Karpas-422 (cell line): Measurements from ENCODE around the gene OTOGL. TPM values are rescaled to one million over a fixed set of nuclear protein-coding genes. Genes with fewer than 3 reads are reported as not detected.

Experiments used
- DNase-seq: peaks from one replicate; pipeline ENCODE4 v3.0.0-alpha.2; 2015
- H2AFZ ChIP-seq: fragments of 200-600 bp; sonication (generic); 2 replicates; pipeline ENCODE4 v1.6.1; 2014; ENCODE audit warnings: antibody characterized with exemption, low read length, mixed read lengths
- H3K27ac ChIP-seq: fragments of 200-600 bp; sonication (generic); 2 replicates; pipeline ENCODE4 v1.5.1; 2014; ENCODE audit warnings: mild to moderate bottlenecking, low read length, moderate library complexity
- H3K27me3 ChIP-seq: fragments of 200-600 bp; sonication (generic); 2 replicates; pipeline ENCODE4 v1.6.1; 2014; ENCODE audit warnings: low read length, mixed read lengths
- H3K36me3 ChIP-seq: fragments of 200-600 bp; sonication (generic); 2 replicates; pipeline ENCODE4 v1.6.1; 2014; ENCODE audit warnings: low read length, mixed read lengths; ENCODE audit not compliant: insufficient read depth
- H3K4me1 ChIP-seq: fragments of 200-600 bp; sonication (generic); 2 replicates; pipeline ENCODE4 v1.6.1; 2014; ENCODE audit warnings: mild to moderate bottlenecking, low read length, mixed read lengths
- H3K4me2 ChIP-seq: fragments of 200-600 bp; sonication (generic); 2 replicates; pipeline ENCODE4 v1.6.1; 2014; ENCODE audit warnings: low read length, low read depth, mild to moderate bottlenecking; ENCODE audit not compliant: poor library complexity, severe bottlenecking
- H3K4me3 ChIP-seq: fragments of 200-600 bp; sonication (generic); 2 replicates; pipeline ENCODE4 v1.5.1; 2014; ENCODE audit warnings: mild to moderate bottlenecking, antibody characterized with exemption, low read length, mixed read lengths
- H3K79me2 ChIP-seq: fragments of 200-600 bp; sonication (generic); 2 replicates; pipeline ENCODE4 v1.6.1; 2014; ENCODE audit warnings: mild to moderate bottlenecking, low read length, mixed read lengths
- H3K9ac ChIP-seq: fragments of 200-600 bp; sonication (generic); 2 replicates; pipeline ENCODE4 v1.6.0; 2014; ENCODE audit warnings: low read length
- H3K9me2 ChIP-seq: fragments of 200-600 bp; sonication (generic), shearing (Covaris generic); replicated peaks from 2 replicates; pipeline ENCODE4 v1.6.0; 2014; ENCODE audit warnings: mild to moderate bottlenecking, low read length, moderate library complexity; ENCODE audit not compliant: insufficient read depth
- H3K9me3 ChIP-seq: fragments of 300-700, 200-600 bp; sonication (generic); 2 replicates; pipeline ENCODE4 v1.6.1; 2014; ENCODE audit warnings: low read length, mixed read lengths
- H4K20me1 ChIP-seq: fragments of 200-600 bp; sonication (generic); 2 replicates; pipeline ENCODE4 v1.6.1; 2014; ENCODE audit warnings: mild to moderate bottlenecking, antibody characterized with exemption, low read length, low read depth; ENCODE audit not compliant: insufficient read depth
- small RNA-seq: library from RNA; depleted of rRNA; stranded (forward); fragments of <200 nt; gene quantifications from one replicate; pipeline ENCODE3, GENCODE V24; 2014
- total RNA-seq: library from RNA; depleted of rRNA; stranded (reverse); fragments of >200 nt; shearing (Covaris generic); gene quantifications from 2 replicates; pipeline ENCODE4 v1.2.3, GENCODE V29; 2014; ENCODE audit warnings: low replicate concordance; rRNA removed

Gene OTOGL
- total RNA-seq, 1 experiment from 2014 or later: not detected

GRCh38 chr12:80412343-80412953 is 313.1 kb downstream of the OTOGL start:
- DNase-seq: peak; percentile 83
- H3K4me3 ChIP-seq: no peak overlapping the region
- H3K9me2 ChIP-seq: no peaks in the 10 kb centered on the region
- no peaks in the 10 kb centered on the region for H3K36me3 ChIP-seq
- H2AFZ ChIP-seq: no peak overlapping the region
- no peak overlapping the region for H3K27ac ChIP-seq
- no peaks in the 10 kb centered on the region for H3K27me3 ChIP-seq
- H3K79me2 ChIP-seq: no peaks in the 10 kb centered on the region
- no peaks in the 10 kb centered on the region for H3K4me1 ChIP-seq
- no peak overlapping the region for H3K9ac ChIP-seq
- no peaks in the 10 kb centered on the region for H4K20me1 ChIP-seq
- no peaks in the 10 kb centered on the region for H3K9me3 ChIP-seq
- H3K4me2 ChIP-seq: no peak overlapping the region

GRCh38 chr12:80413462-80413861 is 314.1 kb downstream of the OTOGL start:
- Histone ChIP-seq H3K9me2 (no peaks in the 10 kb centered on the region), H3K36me3 (no peaks in the 10 kb centered on the region), H2AFZ (no peak overlapping the region), H3K27ac (no peak overlapping the region), H3K4me2 (no peak overlapping the region), H3K79me2 (no peaks in the 10 kb centered on the region), H4K20me1 (no peaks in the 10 kb centered on the region), H3K9ac (no peak overlapping the region), H3K4me3 (no peak overlapping the region), H3K27me3 (no peaks in the 10 kb centered on the region), H3K9me3 (no peaks in the 10 kb centered on the region), H3K4me1 (no peaks in the 10 kb centered on the region)
- DNase-seq: no peak

GRCh38 chr12:80415466-80415865 is 316.1 kb downstream of the OTOGL start:
- no peaks in the 10 kb centered on the region for H3K4me1 ChIP-seq
- no peak overlapping the region for H3K4me2 ChIP-seq
- H3K27me3 ChIP-seq: no peaks in the 10 kb centered on the region
- H3K36me3 ChIP-seq: no peaks in the 10 kb centered on the region
- no peak overlapping the region for H3K9ac ChIP-seq
- H3K79me2 ChIP-seq: no peaks in the 10 kb centered on the region
- H3K4me3 ChIP-seq: no peak overlapping the region
- no peaks in the 10 kb centered on the region for H4K20me1 ChIP-seq
- no peak for DNase-seq
- no peak overlapping the region for H2AFZ ChIP-seq
- H3K27ac ChIP-seq: no peak overlapping the region
- no peaks in the 10 kb centered on the region for H3K9me2 ChIP-seq
- no peaks in the 10 kb centered on the region for H3K9me3 ChIP-seq

GRCh38 chr12:80419644-80420043 is 320.3 kb downstream of the OTOGL start:
- Histone ChIP-seq H3K9me2 (no peaks in the 10 kb centered on the region), H3K4me3 (no peak overlapping the region), H2AFZ (no peak overlapping the region), H3K79me2 (no peaks in the 10 kb centered on the region), H3K27ac (no peak overlapping the region), H3K27me3 (no peaks in the 10 kb centered on the region), H3K4me2 (no peak overlapping the region), H4K20me1 (no peaks in the 10 kb centered on the region), H3K9me3 (no peaks in the 10 kb centered on the region), H3K4me1 (no peaks in the 10 kb centered on the region), H3K9ac (no peak overlapping the region), H3K36me3 (no peaks in the 10 kb centered on the region)
- DNase-seq: no peak

GRCh38 chr12:80420075-80420474 is 320.7 kb downstream of the OTOGL start:
- Histone ChIP-seq H3K4me2 (no peak overlapping the region), H3K9me3 (no peaks in the 10 kb centered on the region), H3K27ac (no peak overlapping the region), H3K36me3 (no peaks in the 10 kb centered on the region), H3K9ac (no peak overlapping the region), H3K4me1 (no peaks in the 10 kb centered on the region), H3K79me2 (no peaks in the 10 kb centered on the region), H3K4me3 (no peak overlapping the region), H3K9me2 (no peaks in the 10 kb centered on the region), H3K27me3 (no peaks in the 10 kb centered on the region), H2AFZ (no peak overlapping the region), H4K20me1 (no peaks in the 10 kb centered on the region)
- DNase-seq: no peak

- Histone ChIP-seq H3K4me1 (no peaks in the 10 kb centered on the region), H2AFZ (no peak overlapping the region), H3K9me3 (no peaks in the 10 kb centered on the region), H3K4me3 (no peak overlapping the region), H3K79me2 (no peaks in the 10 kb centered on the region), H3K9ac (no peak overlapping the region), H4K20me1 (no peaks in the 10 kb centered on the region), H3K36me3 (no peaks in the 10 kb centered on the region), H3K27ac (no peak overlapping the region), H3K9me2 (no peaks in the 10 kb centered on the region), H3K27me3 (no peaks in the 10 kb centered on the region), H3K4me2 (no peak overlapping the region)
- no peak for DNase-seq
Observed at GRCh38 chr12:80422550-80422949, 323.2 kb downstream of the OTOGL start.

Small RNA genes within 50 kb of the gene (small RNA-seq; reads per million reads assigned to genes)
- gene RN7SKP261 (0.32 reads per million), gene RNU7-106P (not detected)

Other genes with a start within 250 kb of the OTOGL start
- gene PPP1R12A, start 164.4 kb upstream of the OTOGL start, total RNA-seq: 84.9 and 95.1 TPM in 2 replicates